IPS-NIHi7 (cell line): Measurements from ENCODE around the gene WBP2.
A peak's percentile ranks its signal among the peaks of the same experiment; 100 is the strongest.

Experiments used
- DNase-seq: peaks from one replicate; pipeline ENCODE4 v3.0.0; 2012; ENCODE audit warnings: mixed read lengths; ENCODE audit errors: extremely low spot score

The WBP2 gene

GRCh38 chr17:75828741-75829140 is 26.4 kb downstream of the WBP2 start:
- no peak for DNase-seq

GRCh38 chr17:75828076-75828400 is 27.1 kb downstream of the WBP2 start:
- no peak for DNase-seq

DNA sequence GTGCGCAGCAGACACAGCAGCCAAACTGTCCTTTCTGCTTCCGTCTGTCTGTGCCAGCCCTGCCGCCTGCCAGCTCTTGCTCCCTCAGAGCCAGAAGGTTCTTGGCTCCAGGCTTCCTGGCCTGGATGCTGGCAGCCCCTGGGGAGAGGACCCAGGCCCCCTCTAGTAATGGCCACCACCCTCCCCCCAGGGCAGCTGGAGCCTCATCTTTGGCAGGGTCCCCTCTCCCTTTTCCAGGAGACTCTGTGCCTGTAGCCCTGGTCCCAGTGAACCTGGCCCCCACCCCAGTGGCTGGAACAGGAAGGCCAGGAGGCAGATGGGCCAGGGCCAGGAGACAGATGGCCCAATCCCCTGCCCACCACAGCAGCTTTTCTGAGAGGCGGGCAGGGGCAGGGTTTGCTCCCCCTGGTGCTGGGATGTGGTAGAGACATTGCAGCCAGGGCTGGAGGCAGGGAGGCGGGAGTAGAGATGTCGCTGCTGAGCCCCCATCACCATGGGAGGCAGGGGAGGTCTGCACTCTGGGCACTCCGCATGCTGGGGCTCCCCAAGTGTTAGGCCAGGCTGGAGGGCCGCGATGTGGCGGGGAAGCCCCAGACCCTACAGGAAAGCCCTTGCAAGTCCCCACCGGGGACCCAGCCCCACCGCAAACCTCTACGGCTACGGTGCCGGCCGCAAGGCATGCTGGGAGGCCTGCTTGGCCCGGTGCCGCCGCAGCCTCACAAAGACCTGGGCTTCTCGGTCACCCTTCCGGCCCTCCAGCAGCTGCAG is 27.6 kb downstream of the WBP2 start:
- peak; percentile 96 for DNase-seq

DNA sequence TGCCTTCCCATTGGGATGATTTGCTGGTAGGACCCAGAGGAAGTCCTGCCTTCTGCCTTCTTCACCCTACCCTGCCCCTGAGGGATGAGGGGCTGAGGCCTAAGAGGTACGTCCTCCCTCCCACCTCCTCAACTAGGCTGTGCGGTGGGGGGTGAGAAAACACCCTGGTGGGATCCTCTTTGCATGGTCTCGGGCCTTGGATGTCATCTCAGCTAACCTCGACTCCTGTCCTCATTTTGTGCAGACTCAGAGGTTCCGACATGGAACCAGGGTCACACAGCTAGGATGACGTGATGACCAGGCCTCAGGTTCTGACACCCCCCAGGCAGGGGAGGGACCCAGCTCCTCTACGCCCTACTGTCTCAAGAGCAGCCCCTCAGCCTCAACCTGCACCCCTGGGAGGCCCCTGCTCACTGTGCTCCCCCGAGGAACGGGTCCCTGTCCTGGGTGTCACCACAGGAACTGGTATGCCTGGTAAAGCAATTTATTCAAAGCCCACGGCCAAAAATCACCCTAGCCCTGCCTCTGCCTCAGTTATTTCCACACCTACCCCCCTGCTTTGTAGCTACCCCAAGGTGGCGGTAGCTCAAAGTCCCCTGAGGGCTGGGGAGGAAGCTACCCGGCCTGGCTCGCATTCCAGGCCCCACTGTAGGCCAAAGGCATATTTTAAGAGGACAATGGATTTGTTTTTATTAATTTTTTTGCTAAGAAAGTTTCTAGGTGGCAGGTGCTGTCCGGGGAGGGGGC is 28.4 kb downstream of the WBP2 start:
- DNase-seq: no peak

DNA sequence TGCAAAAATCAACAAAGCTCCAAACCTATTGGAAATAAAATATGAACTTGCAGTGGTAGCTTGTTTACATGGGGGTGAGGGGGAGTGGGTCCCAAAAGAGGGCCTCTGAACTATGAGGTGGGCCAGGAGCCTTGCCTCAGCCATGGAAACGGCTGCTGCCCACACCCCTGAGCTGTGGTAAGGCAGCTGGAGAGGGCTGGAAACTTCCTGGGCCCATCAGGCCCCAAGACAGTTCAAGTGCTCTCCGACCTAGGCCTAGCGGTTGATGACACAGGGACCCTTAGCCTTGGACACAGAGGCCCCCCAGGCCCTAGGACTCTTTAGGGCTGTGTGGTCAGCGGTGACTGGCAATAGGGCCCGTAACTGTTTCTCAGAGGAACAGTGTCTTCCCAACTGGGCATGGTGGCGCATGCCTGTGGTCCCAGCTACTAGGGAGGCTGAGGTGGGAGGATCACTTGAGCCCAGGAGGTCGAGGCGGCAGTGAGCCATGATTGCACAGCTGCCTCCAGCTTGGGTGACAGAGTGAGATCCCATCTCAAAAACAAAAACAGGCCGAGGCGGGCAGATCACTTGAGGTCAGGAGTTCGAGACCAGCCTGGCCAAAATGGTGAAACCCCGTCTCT is 29.3 kb downstream of the WBP2 start:
- no peak for DNase-seq

- DNase-seq: no peak
Observed at GRCh38 chr17:75825149-75825552, 30.0 kb downstream of the WBP2 start.

GRCh38 chr17:75824666-75825065 is 30.5 kb downstream of the WBP2 start:
- DNase-seq: no peak

GRCh38 chr17:75824050-75824552 is 31.0 kb downstream of the WBP2 start:
- DNase-seq: no peak

GRCh38 chr17:75823257-75824041 is 31.7 kb downstream of the WBP2 start:
- DNase-seq: no peak

GRCh38 chr17:75822800-75823166 is 32.4 kb downstream of the WBP2 start:
- DNase-seq: no peak

DNA sequence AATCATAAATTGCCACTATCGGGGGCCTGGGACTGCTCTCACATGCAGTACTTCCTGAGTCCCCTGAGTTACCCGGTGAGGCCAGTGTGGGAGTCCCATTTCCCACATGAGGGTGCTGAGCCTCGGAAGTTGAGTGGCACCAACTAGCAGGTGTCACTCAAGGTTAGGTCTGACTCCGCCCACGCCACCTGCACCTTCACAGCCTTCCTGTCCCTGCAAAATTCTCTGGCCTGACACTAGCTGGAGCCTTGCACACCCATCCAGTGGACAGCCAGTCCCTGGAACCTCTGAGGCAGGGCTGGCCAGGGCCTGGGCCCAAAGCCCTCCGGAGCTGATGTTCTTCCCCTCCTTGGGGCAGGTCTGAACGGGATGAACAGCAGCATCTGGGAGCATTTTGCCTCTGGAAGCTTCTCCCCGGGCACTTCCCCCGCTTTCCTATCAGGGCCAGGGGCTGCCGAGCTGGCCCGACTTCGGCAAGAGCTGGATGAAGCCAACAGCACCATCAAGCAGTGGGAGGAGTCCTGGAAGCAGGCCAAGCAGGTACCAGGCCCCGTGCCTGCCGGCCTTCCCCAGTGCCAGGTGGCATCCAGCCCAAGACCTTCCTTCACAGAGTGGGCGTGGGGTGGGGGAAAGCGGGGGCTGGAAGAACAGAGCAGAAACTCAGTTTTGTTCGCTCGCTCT is 32.9 kb downstream of the WBP2 start:
- no peak for DNase-seq

GRCh38 chr17:75821552-75821951 is 33.6 kb downstream of the WBP2 start:
- no peak for DNase-seq

DNA sequence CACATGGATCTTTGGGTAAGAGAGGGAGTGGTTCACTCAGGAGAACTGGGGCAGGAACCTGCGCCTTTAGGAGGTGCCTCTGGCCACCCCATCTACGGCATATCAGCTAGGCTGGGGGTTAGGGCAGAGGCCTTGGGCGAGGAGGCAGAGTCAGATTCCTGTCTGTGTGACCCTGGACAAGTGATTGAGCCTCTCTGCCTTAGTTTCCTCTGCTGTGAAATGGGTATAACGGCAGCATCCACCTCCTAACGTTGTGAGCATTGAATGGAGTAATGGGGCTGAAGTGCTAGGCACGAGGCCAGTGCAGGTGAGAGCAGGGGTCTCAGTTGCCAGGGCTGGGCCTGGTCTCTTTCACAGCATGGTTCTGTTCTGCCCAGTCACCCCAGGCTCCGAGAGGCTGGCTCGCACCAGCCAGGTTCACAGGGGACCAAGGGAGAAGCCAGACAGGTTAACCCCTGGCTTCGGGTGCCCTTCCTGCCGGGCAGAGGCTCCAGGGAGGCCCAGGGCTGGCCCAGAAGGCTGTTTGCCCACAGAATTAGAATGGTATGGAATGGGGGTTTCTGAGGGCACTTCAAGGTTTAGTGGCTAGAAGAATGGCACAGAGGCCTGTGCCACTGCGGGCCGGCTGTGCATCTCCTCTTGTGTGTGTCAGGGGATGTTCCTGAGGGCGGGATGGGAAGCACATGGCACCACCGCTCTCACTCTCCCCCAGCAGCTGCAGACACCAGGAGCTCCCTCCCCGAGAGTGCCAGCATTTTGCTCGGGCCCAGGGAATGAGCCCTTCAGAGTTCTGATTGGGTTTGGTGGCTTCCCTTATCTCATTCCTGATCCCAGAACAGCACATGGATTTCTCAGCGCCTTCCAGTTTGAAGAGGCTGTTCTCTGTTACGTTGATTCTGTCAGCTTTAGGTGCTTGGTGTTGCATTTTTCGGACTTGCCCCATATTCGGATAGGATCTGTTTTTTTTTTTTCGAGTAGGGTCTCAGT is 34.7 kb downstream of the WBP2 start:
- no peak for DNase-seq

- DNase-seq: no peak
Observed at GRCh38 chr17:75819678-75820077, 35.5 kb downstream of the WBP2 start.

GRCh38 chr17:75819116-75819515 is 36.0 kb downstream of the WBP2 start:
- no peak for DNase-seq

- DNase-seq: no peak
Observed at GRCh38 chr17:75818326-75818885, 36.7 kb downstream of the WBP2 start.

DNA sequence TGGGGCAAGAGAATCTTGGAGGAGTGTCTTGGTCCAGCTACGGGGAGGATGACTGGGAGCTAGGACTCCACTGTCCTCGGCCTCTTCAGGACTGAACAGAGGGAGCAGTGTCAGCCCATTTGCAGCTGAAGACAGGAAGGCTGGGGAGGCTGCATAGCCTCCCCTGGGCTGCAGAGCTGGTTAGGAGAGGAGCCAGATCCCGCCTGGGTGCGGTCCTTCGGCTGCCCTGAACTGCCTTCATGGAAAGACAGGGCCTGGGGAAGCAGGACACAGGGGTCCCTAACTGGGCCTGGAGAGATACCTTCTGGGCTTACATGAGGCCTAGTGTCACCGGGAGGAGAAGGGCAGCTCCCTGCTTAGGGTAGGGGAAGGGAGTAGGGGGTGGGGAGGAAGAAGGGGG is 37.6 kb downstream of the WBP2 start:
- no peak for DNase-seq

DNA sequence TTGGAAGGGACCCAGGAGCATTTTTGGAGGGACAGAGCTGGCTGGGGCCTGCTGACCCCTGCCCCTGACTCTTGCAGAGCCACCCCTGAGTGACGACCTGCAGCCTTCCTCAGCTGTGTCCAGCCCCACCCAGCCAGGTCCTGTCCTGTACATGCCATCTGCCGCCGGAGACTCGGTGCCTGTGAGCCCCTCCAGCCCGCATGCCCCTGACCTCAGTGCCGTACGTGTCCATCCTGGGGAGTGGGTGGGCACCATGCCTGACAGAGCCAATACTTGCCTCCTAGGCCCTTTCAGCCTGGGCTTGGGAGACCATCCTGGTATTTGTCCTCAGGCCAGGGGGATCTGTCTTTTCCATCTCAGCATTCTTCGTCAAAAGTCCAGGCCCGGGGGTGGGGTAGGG is 38.4 kb downstream of the WBP2 start:
- no peak for DNase-seq

GRCh38 chr17:75815399-75815798 is 39.7 kb downstream of the WBP2 start:
- DNase-seq: no peak

- DNase-seq: no peak
Observed at GRCh38 chr17:75814900-75815373, 40.2 kb downstream of the WBP2 start.
